NK-92 treated with Interleukin-12 subunit alpha and Interleukin-12 subunit beta, amount 100 ng/mL, for 24 hours (cell line): ENCODE results near the gene EGR1.
A peak's percentile ranks its signal among the peaks of the same experiment; 100 is the strongest.

ENCODE experiments used
- DNase-seq: peaks from one replicate; lab custom pipeline; 2025; lab: John Stamatoyannopoulos, UW

EGR1 gene

GRCh38 chr5:138465261-138466124 lies at the start of gene EGR1:
Gene EGR1 (plus strand): TSS chr5:138465479. CDS start chr5:138465762, 283 bp downstream.
- DNase-seq = peak; percentile 78

- no peak for DNase-seq
These were observed 46.8 kb upstream of the EGR1 start for GRCh38 chr5:138418444-138418843.

- DNase-seq = no peak
These were observed 40.2 kb upstream of the EGR1 start for GRCh38 chr5:138425079-138425478.

GRCh38 chr5:138435943-138436342 lies 29.3 kb upstream of the EGR1 start:
- no peak for DNase-seq

- DNase-seq = no peak
These were observed 27.1 kb upstream of the EGR1 start for GRCh38 chr5:138438003-138438723.

GRCh38 chr5:138438724-138439476 lies 26.4 kb upstream of the EGR1 start, which contains the start of gene REEP2:
Gene REEP2 (plus strand): TSS chr5:138439057. CDS start chr5:138439209, 152 bp downstream.
- no peak for DNase-seq

GRCh38 chr5:138439477-138440158 lies 25.7 kb upstream of the EGR1 start:
- DNase-seq = no peak

GRCh38 chr5:138440159-138441073 lies 24.9 kb upstream of the EGR1 start:
- no peak for DNase-seq

GRCh38 chr5:138441221-138441620 lies 24.1 kb upstream of the EGR1 start:
- DNase-seq = no peak

- DNase-seq = no peak
These were observed 21.1 kb upstream of the EGR1 start for GRCh38 chr5:138444078-138444773.

GRCh38 chr5:138444774-138445546 lies 20.3 kb upstream of the EGR1 start:
- DNase-seq = no peak

- no peak for DNase-seq
These were observed 19.6 kb upstream of the EGR1 start for GRCh38 chr5:138445547-138446271.

- DNase-seq = no peak
These were observed 17.2 kb upstream of the EGR1 start for GRCh38 chr5:138448070-138448469.

- no peak for DNase-seq
These were observed 16.5 kb upstream of the EGR1 start for GRCh38 chr5:138448481-138449398.

GRCh38 chr5:138449501-138450239 lies 15.6 kb upstream of the EGR1 start:
- DNase-seq = peak; percentile 68

- DNase-seq = no peak
These were observed 14.3 kb upstream of the EGR1 start for GRCh38 chr5:138450971-138451370.

GRCh38 chr5:138452720-138453119 lies 12.6 kb upstream of the EGR1 start:
- no peak for DNase-seq
